Panc1 (cell line): ENCODE measurements around the gene ZFYVE26.
"Not testable (repeated sequence)": the region's sequence is repeated elsewhere in the genome, so short reads cannot be mapped to it uniquely, and the experiment has no call there.

ENCODE experiments used
- POLR2AphosphoS5 ChIP-seq: IDR thresholded peaks from 2 replicates; pipeline ENCODE4 v1.6.1; 2012; ENCODE audit warnings: mild to moderate bottlenecking, low read depth, low read length, moderate library complexity
- SIN3A ChIP-seq: IDR thresholded peaks from 2 replicates; pipeline ENCODE4 v1.6.1; 2012; ENCODE audit warnings: low read depth, mild to moderate bottlenecking, low read length, moderate library complexity, borderline replicate concordance; ENCODE audit not compliant: insufficient read depth
- TF ChIP-seq, protein P1 (sequence below): fragments of 450-650 bp; IDR thresholded peaks from 2 replicates; pipeline ENCODE4 v1.5.1; 2017; ENCODE audit warnings: mild to moderate bottlenecking
- TF ChIP-seq, protein P2 (sequence below), 2 experiments: IDR thresholded peaks; 2 replicates each; pipeline ENCODE4 v1.6.1; 2011 to 2012; ENCODE audit warnings: low read depth in 2 of 2, control low read depth in 1 of 2, low read length in 1 of 2, mild to moderate bottlenecking in 1 of 2, moderate library complexity in 1 of 2; ENCODE audit not compliant: insufficient read depth in 1 of 2

DNA sequence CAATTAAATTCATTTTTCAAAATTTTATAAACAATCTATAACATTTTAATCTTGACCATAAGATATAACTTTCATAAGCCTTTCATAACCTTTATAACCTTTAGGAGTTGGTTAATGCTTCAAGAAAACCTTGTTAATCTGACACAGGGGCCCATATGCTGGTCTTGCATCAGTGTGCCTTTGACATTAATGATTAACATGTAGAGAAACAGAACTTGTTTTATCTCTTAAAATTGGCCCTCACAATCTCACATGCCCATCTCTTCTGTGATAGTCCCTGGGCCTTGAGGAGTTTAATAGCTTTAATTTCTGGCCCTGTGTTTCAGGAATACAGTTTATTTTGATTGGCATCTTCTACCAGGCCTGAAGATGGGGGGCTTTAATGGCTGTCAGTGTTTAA lies 107.0 kb downstream of the ZFYVE26 start:
- TF ChIP-seq, protein P1, sequence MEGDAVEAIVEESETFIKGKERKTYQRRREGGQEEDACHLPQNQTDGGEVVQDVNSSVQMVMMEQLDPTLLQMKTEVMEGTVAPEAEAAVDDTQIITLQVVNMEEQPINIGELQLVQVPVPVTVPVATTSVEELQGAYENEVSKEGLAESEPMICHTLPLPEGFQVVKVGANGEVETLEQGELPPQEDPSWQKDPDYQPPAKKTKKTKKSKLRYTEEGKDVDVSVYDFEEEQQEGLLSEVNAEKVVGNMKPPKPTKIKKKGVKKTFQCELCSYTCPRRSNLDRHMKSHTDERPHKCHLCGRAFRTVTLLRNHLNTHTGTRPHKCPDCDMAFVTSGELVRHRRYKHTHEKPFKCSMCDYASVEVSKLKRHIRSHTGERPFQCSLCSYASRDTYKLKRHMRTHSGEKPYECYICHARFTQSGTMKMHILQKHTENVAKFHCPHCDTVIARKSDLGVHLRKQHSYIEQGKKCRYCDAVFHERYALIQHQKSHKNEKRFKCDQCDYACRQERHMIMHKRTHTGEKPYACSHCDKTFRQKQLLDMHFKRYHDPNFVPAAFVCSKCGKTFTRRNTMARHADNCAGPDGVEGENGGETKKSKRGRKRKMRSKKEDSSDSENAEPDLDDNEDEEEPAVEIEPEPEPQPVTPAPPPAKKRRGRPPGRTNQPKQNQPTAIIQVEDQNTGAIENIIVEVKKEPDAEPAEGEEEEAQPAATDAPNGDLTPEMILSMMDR = not testable (repeated sequence)
- not testable (repeated sequence) for TF ChIP-seq POLR2AphosphoS5, SIN3A
- TF ChIP-seq, protein P2, sequence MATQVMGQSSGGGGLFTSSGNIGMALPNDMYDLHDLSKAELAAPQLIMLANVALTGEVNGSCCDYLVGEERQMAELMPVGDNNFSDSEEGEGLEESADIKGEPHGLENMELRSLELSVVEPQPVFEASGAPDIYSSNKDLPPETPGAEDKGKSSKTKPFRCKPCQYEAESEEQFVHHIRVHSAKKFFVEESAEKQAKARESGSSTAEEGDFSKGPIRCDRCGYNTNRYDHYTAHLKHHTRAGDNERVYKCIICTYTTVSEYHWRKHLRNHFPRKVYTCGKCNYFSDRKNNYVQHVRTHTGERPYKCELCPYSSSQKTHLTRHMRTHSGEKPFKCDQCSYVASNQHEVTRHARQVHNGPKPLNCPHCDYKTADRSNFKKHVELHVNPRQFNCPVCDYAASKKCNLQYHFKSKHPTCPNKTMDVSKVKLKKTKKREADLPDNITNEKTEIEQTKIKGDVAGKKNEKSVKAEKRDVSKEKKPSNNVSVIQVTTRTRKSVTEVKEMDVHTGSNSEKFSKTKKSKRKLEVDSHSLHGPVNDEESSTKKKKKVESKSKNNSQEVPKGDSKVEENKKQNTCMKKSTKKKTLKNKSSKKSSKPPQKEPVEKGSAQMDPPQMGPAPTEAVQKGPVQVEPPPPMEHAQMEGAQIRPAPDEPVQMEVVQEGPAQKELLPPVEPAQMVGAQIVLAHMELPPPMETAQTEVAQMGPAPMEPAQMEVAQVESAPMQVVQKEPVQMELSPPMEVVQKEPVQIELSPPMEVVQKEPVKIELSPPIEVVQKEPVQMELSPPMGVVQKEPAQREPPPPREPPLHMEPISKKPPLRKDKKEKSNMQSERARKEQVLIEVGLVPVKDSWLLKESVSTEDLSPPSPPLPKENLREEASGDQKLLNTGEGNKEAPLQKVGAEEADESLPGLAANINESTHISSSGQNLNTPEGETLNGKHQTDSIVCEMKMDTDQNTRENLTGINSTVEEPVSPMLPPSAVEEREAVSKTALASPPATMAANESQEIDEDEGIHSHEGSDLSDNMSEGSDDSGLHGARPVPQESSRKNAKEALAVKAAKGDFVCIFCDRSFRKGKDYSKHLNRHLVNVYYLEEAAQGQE (IDR thresholded peaks at IDR 0.05; ENCODE audit: insufficient read depth in 1 of 2, low read depth in 2 of 2, low read length in 1 of 2) = not testable (repeated sequence)
